Activated T-cell treated with anti-CD3 and anti-CD28 coated beads, Interleukin-2, amount 50 U/mL, for 24 hours (primary cell): ENCODE measurements around the gene SLC24A3.

Experiments
- DNase-seq: peaks from one replicate; pipeline ENCODE4 v3.0.0-alpha.2; 2020
- H3K27ac Mint-ChIP-seq: 2 replicates; pipeline ENCODE4 v1.8.0; 2020; ENCODE audit warnings: mild to moderate bottlenecking, mixed read lengths
- H3K27me3 Mint-ChIP-seq: 2 replicates; pipeline ENCODE4 v1.8.0; 2020; ENCODE audit warnings: mixed read lengths
- H3K36me3 Mint-ChIP-seq: 2 replicates; pipeline ENCODE4 v1.8.0; 2020; ENCODE audit warnings: low read depth, mixed read lengths
- H3K4me1 Mint-ChIP-seq: 2 replicates; pipeline ENCODE4 v1.8.0; 2020; ENCODE audit warnings: low read depth, mixed read lengths
- H3K4me3 Mint-ChIP-seq: 2 replicates; pipeline ENCODE4 v1.8.0; 2020; ENCODE audit warnings: mild to moderate bottlenecking, moderate library complexity, mixed read lengths
- H3K9me3 Mint-ChIP-seq: 2 replicates; pipeline ENCODE4 v1.8.0; 2020; ENCODE audit warnings: mixed read lengths

Gene SLC24A3

GRCh38 chr20:19453862-19454261, 241.4 kb downstream of the SLC24A3 start:
- peaks cover 13% of the 10 kb centered on the region for H3K4me1 Mint-ChIP-seq
- H3K4me3 Mint-ChIP-seq: no peak overlapping the region
- H3K9me3 Mint-ChIP-seq: no peaks in the 10 kb centered on the region
- no peaks in the 10 kb centered on the region for H3K27me3 Mint-ChIP-seq
- DNase-seq: no peak
- no peak overlapping the region for H3K27ac Mint-ChIP-seq
- H3K36me3 Mint-ChIP-seq: no peaks in the 10 kb centered on the region

DNA sequence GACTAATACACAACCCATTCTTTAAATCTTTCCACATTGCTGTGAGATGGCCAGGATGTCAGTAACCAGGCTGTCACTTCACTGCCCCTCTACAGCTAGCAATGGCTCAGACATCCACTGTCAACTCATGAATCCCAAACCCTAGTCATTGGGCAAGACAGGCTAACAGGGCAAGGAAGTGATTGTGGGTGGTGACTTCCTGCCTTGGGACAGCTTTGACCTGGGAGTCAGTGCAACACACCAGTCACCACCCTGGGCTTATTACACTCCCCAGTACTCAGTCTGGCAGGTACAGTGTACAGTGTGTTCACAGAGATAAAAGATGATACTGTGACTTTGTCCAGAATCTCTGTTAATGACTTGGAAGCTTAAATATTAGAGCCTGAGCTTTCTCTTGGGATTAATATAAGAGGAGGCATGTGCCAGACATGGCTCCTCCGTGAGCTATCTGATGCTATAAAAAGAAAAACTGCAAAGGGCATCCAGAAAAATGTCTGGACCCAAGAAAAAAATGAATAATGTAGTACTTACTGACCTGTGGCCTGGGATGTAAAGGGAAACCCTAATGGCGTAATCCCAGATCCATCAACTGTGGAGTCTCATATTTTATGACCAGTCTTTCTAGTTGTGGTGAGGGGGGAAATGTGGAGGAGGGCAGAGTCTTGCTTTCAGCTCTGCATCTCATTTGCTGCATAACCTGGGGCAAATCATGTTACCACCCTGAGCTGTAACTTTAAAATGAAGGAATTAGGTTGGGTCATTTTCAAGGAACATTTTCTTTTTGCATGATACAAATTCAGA, 244.4 kb downstream of the SLC24A3 start:
- Mint-ChIP-seq H3K27ac (no peak overlapping the region), H3K4me3 (no peak overlapping the region), H3K27me3 (no peaks in the 10 kb centered on the region), H3K4me1 (peaks cover 7% of the 10 kb centered on the region), H3K9me3 (no peaks in the 10 kb centered on the region), H3K36me3 (no peaks in the 10 kb centered on the region)
- DNase-seq: no peak

GRCh38 chr20:19457611-19458010, 245.2 kb downstream of the SLC24A3 start:
- H3K36me3 Mint-ChIP-seq: no peaks in the 10 kb centered on the region

DNA sequence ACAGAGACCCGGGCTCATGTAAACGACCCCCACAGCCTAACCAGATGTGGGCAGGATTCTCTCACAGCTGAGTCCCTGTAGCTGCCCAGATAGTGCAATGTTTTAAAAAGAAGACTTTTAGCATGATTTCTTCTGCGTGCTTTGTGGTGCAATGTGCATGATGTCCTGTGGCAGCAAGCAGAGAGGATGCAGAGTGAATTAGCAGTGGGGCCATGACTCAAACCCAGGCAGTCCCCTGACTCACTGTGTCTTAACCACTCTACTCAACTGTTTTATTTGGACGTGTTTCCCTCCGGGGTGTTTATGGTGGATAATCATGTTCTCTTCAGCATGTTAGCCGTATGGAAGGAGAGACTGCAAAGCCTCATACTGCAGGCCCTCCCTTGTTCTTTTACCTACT, 247.9 kb downstream of the SLC24A3 start:
- H3K4me3 Mint-ChIP-seq: no peak overlapping the region
- no peaks in the 10 kb centered on the region for H3K9me3 Mint-ChIP-seq
- H3K4me1 Mint-ChIP-seq: no peaks in the 10 kb centered on the region
- no peak overlapping the region for H3K27ac Mint-ChIP-seq
- no peak for DNase-seq
- H3K36me3 Mint-ChIP-seq: no peaks in the 10 kb centered on the region
- no peaks in the 10 kb centered on the region for H3K27me3 Mint-ChIP-seq

More at GRCh38 chr20:19457611-19458010, 245.2 kb downstream of the SLC24A3 start:
- no peaks in the 10 kb centered on the region for H3K27me3 Mint-ChIP-seq
- no peak for DNase-seq
- H3K4me3 Mint-ChIP-seq: no peak overlapping the region
- H3K4me1 Mint-ChIP-seq: no peaks in the 10 kb centered on the region
- no peak overlapping the region for H3K27ac Mint-ChIP-seq
- H3K9me3 Mint-ChIP-seq: no peaks in the 10 kb centered on the region

DNA sequence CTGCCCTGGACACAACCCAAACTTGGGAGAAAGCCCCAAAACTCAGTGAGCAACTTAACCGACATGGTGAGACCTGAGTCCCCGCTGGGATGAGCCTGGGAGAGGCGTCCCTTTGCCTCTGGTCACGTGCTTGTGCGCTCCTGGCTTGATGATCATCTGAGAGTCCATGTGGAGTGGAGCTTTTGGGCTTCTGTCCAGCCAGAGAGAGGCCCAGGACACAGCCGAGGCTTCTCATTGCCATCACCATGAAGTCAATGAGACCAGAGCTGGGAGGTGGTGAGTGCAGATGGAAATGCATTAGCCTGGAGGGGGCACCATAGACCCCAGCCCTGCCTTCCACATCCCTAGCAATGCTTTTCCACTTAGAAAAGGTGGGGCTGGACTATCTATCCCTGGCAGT, 250.0 kb downstream of the SLC24A3 start:
- no peak overlapping the region for H3K4me3 Mint-ChIP-seq
- H3K36me3 Mint-ChIP-seq: no peaks in the 10 kb centered on the region
- H3K4me1 Mint-ChIP-seq: no peaks in the 10 kb centered on the region
- H3K9me3 Mint-ChIP-seq: no peaks in the 10 kb centered on the region
- no peaks in the 10 kb centered on the region for H3K27me3 Mint-ChIP-seq
- no peak for DNase-seq
- H3K27ac Mint-ChIP-seq: no peak overlapping the region

GRCh38 chr20:19463597-19463996, 251.2 kb downstream of the SLC24A3 start:
- no peak for DNase-seq
- Mint-ChIP-seq H3K27me3 (no peaks in the 10 kb centered on the region), H3K4me3 (no peak overlapping the region)

GRCh38 chr20:19465536-19465935, 253.1 kb downstream of the SLC24A3 start:
- no peaks in the 10 kb centered on the region for H3K9me3 Mint-ChIP-seq
- H3K4me1 Mint-ChIP-seq: no peaks in the 10 kb centered on the region
- no peaks in the 10 kb centered on the region for H3K27me3 Mint-ChIP-seq
- DNase-seq: no peak
- no peak overlapping the region for H3K4me3 Mint-ChIP-seq
- no peak overlapping the region for H3K27ac Mint-ChIP-seq
- H3K36me3 Mint-ChIP-seq: no peaks in the 10 kb centered on the region

More at GRCh38 chr20:19463597-19463996, 251.2 kb downstream of the SLC24A3 start:
- Mint-ChIP-seq H3K36me3 (no peaks in the 10 kb centered on the region), H3K9me3 (no peaks in the 10 kb centered on the region), H3K27ac (no peak overlapping the region), H3K4me1 (no peaks in the 10 kb centered on the region)

DNA sequence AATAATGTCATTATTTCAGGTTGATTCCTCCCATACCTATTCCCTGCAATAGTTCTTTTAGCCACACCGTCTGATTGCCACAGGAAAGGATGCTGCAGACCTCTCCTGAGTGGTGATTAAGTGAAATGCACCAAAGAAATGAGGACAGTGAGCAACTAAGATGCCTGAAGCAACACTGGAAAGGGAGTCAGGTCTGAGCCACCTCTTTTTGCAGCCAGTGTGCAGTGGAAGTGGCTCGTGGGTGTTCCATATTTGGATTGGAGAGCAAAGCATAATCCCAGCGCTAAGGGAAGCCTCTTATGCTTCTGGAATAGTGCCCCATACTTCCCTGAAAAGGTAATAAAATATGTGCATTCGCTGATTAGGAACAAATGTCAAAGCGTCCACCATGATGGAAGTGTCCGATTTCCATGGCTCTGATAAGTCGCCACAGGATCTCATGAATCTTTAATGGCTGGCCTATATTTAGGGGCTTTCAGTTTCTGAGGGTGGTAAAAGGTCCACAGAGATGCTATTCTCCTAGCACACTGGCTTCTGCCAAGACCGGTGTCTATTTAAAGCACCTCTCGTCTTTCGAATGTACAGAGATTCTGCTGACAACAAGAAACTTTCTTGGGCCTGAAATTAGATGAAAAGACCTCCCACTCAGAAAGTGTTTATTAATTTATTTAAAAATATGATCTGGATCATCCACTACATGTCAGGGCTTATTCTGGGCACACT, 253.9 kb downstream of the SLC24A3 start:
- Mint-ChIP-seq H3K4me3 (no peak overlapping the region), H3K4me1 (no peaks in the 10 kb centered on the region), H3K9me3 (no peaks in the 10 kb centered on the region), H3K27ac (no peak overlapping the region), H3K36me3 (no peaks in the 10 kb centered on the region), H3K27me3 (no peaks in the 10 kb centered on the region)
- no peak for DNase-seq

DNA sequence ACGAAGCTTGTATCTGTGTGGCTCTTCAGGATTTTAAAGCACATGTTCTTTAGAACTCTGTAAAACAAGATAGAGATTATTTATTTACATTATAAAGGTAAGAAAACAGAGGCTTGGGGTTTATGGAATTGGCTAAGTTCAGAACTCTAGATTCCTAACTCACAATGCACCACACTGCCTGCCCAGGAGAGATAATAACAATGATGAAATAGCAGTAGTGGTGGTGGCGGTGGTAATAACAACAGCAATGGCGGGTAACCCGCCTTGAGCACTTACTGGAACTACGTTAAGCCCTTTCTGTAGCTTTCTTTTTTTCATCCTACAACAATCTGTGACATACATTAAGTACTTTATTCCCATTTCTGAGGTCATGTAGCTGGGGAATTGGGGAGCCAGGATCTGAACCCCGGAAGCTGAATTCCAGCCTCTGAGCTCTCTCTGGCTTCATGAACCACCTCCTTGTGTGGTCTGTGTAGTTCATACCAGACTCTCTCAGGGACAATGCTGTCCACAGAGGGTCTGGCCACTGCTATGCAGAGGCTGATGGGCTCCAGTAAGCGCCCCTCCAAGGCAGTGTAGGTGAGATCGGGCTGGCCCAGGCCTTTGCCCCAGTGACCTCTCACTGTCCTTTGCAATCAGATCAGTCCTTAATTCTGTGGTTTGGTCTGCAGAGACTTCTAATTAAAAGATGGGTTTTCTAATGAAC, 260.9 kb downstream of the SLC24A3 start:
- H3K27me3 Mint-ChIP-seq: no peaks in the 10 kb centered on the region

GRCh38 chr20:19473922-19474286, 261.5 kb downstream of the SLC24A3 start:
- no peak overlapping the region for H3K4me3 Mint-ChIP-seq
- H3K4me1 Mint-ChIP-seq: peaks cover 3% of the 10 kb centered on the region
- DNase-seq: no peak
- H3K36me3 Mint-ChIP-seq: no peaks in the 10 kb centered on the region
- no peaks in the 10 kb centered on the region for H3K27me3 Mint-ChIP-seq
- H3K27ac Mint-ChIP-seq: no peak overlapping the region
- H3K9me3 Mint-ChIP-seq: no peaks in the 10 kb centered on the region

More for the DNA sequence above, 260.9 kb downstream of the SLC24A3 start:
- DNase-seq: no peak
- H3K4me1 Mint-ChIP-seq: no peaks in the 10 kb centered on the region
- H3K4me3 Mint-ChIP-seq: no peak overlapping the region
- no peaks in the 10 kb centered on the region for H3K36me3 Mint-ChIP-seq
- H3K9me3 Mint-ChIP-seq: no peaks in the 10 kb centered on the region
- H3K27ac Mint-ChIP-seq: no peak overlapping the region

DNA sequence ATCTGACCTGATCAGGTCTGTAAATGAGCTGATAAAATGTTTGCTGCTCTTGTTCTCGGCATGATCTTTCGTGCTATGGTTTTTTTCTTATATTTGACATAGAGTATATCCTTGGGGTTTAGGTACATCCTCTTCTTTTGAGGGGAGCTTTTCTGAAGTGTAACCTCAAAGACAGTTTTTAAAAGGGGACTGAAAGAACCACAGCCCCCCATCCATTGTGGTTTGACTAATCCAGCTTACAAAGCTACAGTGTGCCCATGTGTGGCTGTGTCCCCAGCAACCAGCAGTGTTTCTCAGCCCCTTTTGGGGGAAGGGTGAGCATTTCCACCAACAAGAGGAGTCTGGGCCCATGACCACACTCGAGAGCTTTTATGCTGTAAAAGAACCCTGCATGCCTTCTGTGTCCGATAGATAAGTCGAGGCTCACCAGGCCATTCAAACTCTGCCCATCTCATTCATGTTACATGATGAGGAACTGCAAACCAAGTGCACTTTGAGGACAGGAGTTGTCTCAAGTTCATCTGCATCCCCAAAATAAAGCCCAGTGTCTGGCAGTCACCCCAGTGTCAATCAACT, 266.0 kb downstream of the SLC24A3 start:
- H3K4me1 Mint-ChIP-seq: peaks cover 4% of the 10 kb centered on the region
- DNase-seq: no peak
- H3K27me3 Mint-ChIP-seq: no peaks in the 10 kb centered on the region
- H3K27ac Mint-ChIP-seq: no peak overlapping the region
- no peaks in the 10 kb centered on the region for H3K9me3 Mint-ChIP-seq
- no peaks in the 10 kb centered on the region for H3K36me3 Mint-ChIP-seq
- no peak overlapping the region for H3K4me3 Mint-ChIP-seq

DNA sequence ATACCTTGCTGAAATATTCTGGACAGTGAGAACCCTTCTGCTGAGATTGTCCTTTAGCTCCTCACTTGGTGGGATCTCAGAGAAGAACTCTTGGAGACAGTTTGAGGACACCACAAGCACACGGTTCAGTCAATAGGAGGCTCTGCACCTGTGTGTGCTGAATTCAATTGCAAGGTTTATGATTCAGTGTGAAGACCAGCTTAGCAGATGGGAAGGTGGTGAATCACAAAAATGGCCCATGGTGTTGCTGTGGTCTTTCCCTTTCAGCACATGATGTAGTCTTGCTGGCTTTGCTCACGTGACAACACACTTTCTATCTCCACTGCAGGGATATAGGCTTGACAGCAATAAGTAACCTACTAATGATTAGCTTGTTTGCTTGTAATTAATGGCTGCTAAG, 270.3 kb downstream of the SLC24A3 start:
- Mint-ChIP-seq H3K9me3 (no peaks in the 10 kb centered on the region), H3K27me3 (no peaks in the 10 kb centered on the region), H3K4me3 (no peak overlapping the region), H3K4me1 (peaks cover 4% of the 10 kb centered on the region), H3K36me3 (no peaks in the 10 kb centered on the region), H3K27ac (no peak overlapping the region)
- no peak for DNase-seq

- H3K27ac Mint-ChIP-seq: no peak overlapping the region
- no peaks in the 10 kb centered on the region for H3K27me3 Mint-ChIP-seq
- H3K36me3 Mint-ChIP-seq: no peaks in the 10 kb centered on the region
- H3K4me3 Mint-ChIP-seq: no peak overlapping the region
- H3K4me1 Mint-ChIP-seq: peaks cover 4% of the 10 kb centered on the region
- no peak for DNase-seq
- no peaks in the 10 kb centered on the region for H3K9me3 Mint-ChIP-seq
Measured at GRCh38 chr20:19483309-19483708, 270.9 kb downstream of the SLC24A3 start.

DNA sequence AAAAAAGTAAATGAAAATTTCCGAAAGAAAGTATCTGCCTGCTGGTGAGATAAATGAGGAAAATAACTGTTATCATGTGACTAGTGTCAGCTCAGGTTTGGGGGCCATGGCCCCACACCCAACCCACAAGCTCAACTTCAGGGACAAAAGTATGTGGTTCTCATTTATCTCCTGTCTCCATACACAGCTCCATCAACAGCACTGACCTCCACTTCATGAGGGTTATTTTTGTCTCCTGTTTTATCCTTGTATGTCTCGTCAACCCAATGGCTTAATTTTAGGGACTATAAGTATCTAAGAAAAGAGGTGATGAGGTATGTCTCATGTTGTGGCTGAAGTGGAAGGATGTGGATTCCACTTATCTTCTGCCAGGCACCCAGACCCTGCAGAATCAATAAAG, 274.0 kb downstream of the SLC24A3 start:
- Mint-ChIP-seq H3K9me3 (no peaks in the 10 kb centered on the region), H3K27ac (no peak overlapping the region), H3K4me1 (no peaks in the 10 kb centered on the region), H3K4me3 (no peak overlapping the region), H3K36me3 (no peaks in the 10 kb centered on the region), H3K27me3 (no peaks in the 10 kb centered on the region)
- no peak for DNase-seq
